Right atrium auricular region (tissue), 2 donors: ENCODE results near the gene TTC33. TPM values are rescaled to one million over a fixed set of nuclear protein-coding genes. Genes with fewer than 3 reads are reported as not detected.
"Not testable (repeated sequence)": the region's sequence is repeated elsewhere in the genome, so short reads cannot be mapped to it uniquely, and the experiment has no call there.

ENCODE experiments used
- DNase-seq: peaks from one replicate; pipeline ENCODE4 v3.0.0-alpha.2; 2019; ENCODE audit warnings: low spot score
- H3K27ac ChIP-seq, 2 donors: fragments of 200-600 bp; sonication (generic); 1 replicate in 1 of 2; 2 replicates in 1 of 2; pipeline ENCODE4 v1.5.1; 2016 to 2019
- H3K27me3 ChIP-seq, 2 donors: fragments of 200-600 bp; sonication (generic); one replicate each; pipeline versions ENCODE4 v1.5.1 to v1.6.0; 2017 to 2019
- H3K36me3 ChIP-seq: fragments of 200-600 bp; sonication (generic); one replicate; pipeline ENCODE4 v1.5.1; 2016
- H3K4me1 ChIP-seq, 2 donors: fragments of 200-600 bp; sonication (generic); one replicate each; pipeline versions ENCODE4 v1.5.1 to v1.6.0; 2017 to 2019
- H3K4me3 ChIP-seq, 2 donors: fragments of 200-600 bp; sonication (generic); 1 replicate in 1 of 2; 2 replicates in 1 of 2; pipeline ENCODE4 v1.5.1; 2017 to 2019; ENCODE audit warnings: mild to moderate bottlenecking in 1 of 2, moderate library complexity in 1 of 2
- H3K9me3 ChIP-seq, 2 donors: fragments of 200-600 bp; sonication (generic); one replicate each; pipeline ENCODE4 v1.5.1; 2019
- CTCF ChIP-seq, 2 donors: fragments of 200-600 bp; sonication (generic); IDR thresholded peaks; one replicate each; pipeline ENCODE4 v1.5.1; 2019; ENCODE audit warnings: antibody characterized with exemption in 2 of 2
- total RNA-seq, 2 donors: library from RNA; depleted of rRNA; stranded (reverse); fragments of >200 nt; gene quantifications; one replicate each; pipeline ENCODE4 v1.1.0, GENCODE V29; 2016

Gene TTC33
- total RNA-seq, 2 donors from 2014 or later: 10.2 to 16.7 TPM

GRCh38 chr5:40735609-40736008 is 20.2 kb downstream of the TTC33 start:
- Histone ChIP-seq H3K27me3 (no peaks in the 10 kb centered on the region), H3K36me3 (peaks cover 6% of the 10 kb centered on the region), H3K9me3 (peaks cover 0 to 4% of the 10 kb centered on the region in 2 donors), H3K4me3 (no peak overlapping the region), H3K4me1 (peaks cover 0 to 27% of the 10 kb centered on the region in 2 donors), H3K27ac (no peak overlapping the region)
- DNase-seq: no peak
- no peak for TF ChIP-seq CTCF (IDR thresholded peaks at IDR 0.05)

- H3K9me3 ChIP-seq: no peaks in the 10 kb centered on the region
- no peak overlapping the region for H3K27ac ChIP-seq
- peaks cover 0 to 27% of the 10 kb centered on the region in 2 donors for H3K4me1 ChIP-seq
- no peak overlapping the region for H3K4me3 ChIP-seq
- DNase-seq: no peak
- no peak for TF ChIP-seq CTCF (IDR thresholded peaks at IDR 0.05)
- no peaks in the 10 kb centered on the region for H3K27me3 ChIP-seq
- H3K36me3 ChIP-seq: no peaks in the 10 kb centered on the region
Measured at GRCh38 chr5:40734986-40735385, 20.8 kb downstream of the TTC33 start.

- peaks cover 0 to 27% of the 10 kb centered on the region in 2 donors for H3K4me1 ChIP-seq
- H3K36me3 ChIP-seq: no peaks in the 10 kb centered on the region
- no peak overlapping the region for H3K27ac ChIP-seq
- H3K4me3 ChIP-seq: no peak overlapping the region
- no peaks in the 10 kb centered on the region for H3K9me3 ChIP-seq
- DNase-seq: no peak
- no peak for TF ChIP-seq CTCF (IDR thresholded peaks at IDR 0.05)
- H3K27me3 ChIP-seq: no peaks in the 10 kb centered on the region
Measured at GRCh38 chr5:40733879-40734563, 21.7 kb downstream of the TTC33 start.

- H3K36me3 ChIP-seq: no peaks in the 10 kb centered on the region
- no peaks in the 10 kb centered on the region for H3K27me3 ChIP-seq
- no peak overlapping the region for H3K27ac ChIP-seq
- no peak overlapping the region for H3K4me3 ChIP-seq
- H3K4me1 ChIP-seq: peaks cover 0 to 27% of the 10 kb centered on the region in 2 donors
- no peak for DNase-seq
- no peaks in the 10 kb centered on the region for H3K9me3 ChIP-seq
- TF ChIP-seq CTCF (IDR thresholded peaks at IDR 0.05): no peak
Measured at GRCh38 chr5:40733434-40733833, 22.3 kb downstream of the TTC33 start.

- DNase-seq, H3K9me3 ChIP-seq, H3K4me1 ChIP-seq, H3K4me3 ChIP-seq, H3K27me3 ChIP-seq, H3K27ac ChIP-seq: not testable (repeated sequence)
- peaks cover 18% of the 10 kb centered on the region for H3K36me3 ChIP-seq
Measured at GRCh38 chr5:40722497-40722911, 33.3 kb downstream of the TTC33 start.

GRCh38 chr5:40720069-40720468 is 35.7 kb downstream of the TTC33 start:
- TF ChIP-seq CTCF (IDR thresholded peaks at IDR 0.05): no peak
- DNase-seq: no peak
- peaks cover 0 to 8% of the 10 kb centered on the region in 2 donors for H3K9me3 ChIP-seq
- H3K27ac ChIP-seq: no peak overlapping the region
- no peak overlapping the region for H3K4me3 ChIP-seq
- peaks cover 8% of the 10 kb centered on the region for H3K36me3 ChIP-seq
- H3K27me3 ChIP-seq: no peaks in the 10 kb centered on the region
- H3K4me1 ChIP-seq: no peaks in the 10 kb centered on the region
